GM18507 (cell line): ENCODE data around the gene NECTIN3.

Source experiments
- DNase-seq: peaks from one replicate; pipeline ENCODE4 v3.0.0; 2011; ENCODE audit warnings: low read depth; ENCODE audit not compliant: insufficient read length; ENCODE audit errors: extremely low spot score
- FAIRE-seq: peaks from 2 replicates; lab custom pipeline; 2011; peaks lifted over from hg19 to GRCh38; lab: Jason Lieb, UNC

The NECTIN3 gene

DNA sequence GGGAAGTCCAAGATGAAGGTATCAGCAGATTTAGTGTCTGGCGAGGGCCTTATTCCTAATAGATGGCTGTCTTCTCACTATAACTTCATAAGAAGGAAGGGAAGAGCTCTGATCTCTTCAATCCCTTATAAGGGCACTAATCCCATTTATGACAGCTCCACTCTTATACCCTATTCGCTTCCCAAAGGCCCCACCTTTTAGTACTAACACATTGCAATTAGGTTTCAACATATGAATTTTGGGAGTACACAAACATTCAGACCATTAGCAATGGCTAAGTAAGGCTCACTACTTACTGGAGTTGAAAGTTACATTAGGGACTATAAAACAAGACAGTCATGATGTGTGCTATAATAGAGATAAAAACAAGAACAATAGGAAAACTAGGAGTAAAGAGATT, 118.9 kb downstream of the NECTIN3 start:
- DNase-seq: no peak
- FAIRE-seq: no peak

GRCh38 chr3:111193472-111193871, 121.9 kb downstream of the NECTIN3 start:
- DNase-seq (no peak), FAIRE-seq (no peak)

- DNase-seq (no peak), FAIRE-seq (no peak)
These were observed 122.4 kb downstream of the NECTIN3 start for GRCh38 chr3:111194048-111194447.

DNA sequence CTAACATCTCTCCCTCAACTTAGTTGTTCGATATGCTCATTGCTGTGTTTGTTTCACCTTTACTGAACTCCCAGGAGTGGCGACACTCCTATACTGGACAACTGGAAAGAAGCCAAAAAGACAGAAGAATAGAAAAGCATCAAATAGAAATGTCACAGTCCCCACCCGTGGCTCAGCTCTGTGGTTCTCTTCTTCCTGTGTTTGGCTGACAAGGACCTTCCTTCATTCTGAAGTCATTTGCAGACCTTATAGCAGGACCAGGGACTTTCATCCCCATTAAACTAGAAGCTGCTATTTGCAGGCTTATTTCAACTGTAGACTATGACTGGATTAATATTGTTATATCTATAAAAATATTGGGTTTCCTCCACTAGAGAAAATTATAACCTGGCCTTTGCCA, 125.9 kb downstream of the NECTIN3 start:
- no peak for DNase-seq

DNA sequence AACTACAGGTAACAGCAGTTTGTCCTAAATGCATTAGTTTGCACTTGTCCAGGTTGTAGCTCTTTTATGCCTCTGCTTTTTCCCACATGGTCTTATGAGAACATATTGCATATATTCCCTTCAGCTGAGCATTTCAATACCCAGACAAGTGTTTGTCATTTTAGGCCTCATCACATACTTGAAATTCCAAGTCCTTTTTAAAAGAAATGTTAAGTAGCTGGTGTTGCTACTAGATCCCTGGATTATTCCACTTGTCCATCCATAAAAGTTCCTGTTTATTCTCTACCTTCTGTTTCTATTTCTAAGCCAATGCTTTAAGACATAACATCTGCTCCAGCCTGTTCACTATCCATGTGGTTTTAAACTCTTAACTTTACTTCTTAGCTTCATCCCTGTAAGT, 128.4 kb downstream of the NECTIN3 start:
- DNase-seq (no peak), FAIRE-seq (no peak)

More for the DNA sequence above, 125.9 kb downstream of the NECTIN3 start:
- FAIRE-seq: no peak

DNA sequence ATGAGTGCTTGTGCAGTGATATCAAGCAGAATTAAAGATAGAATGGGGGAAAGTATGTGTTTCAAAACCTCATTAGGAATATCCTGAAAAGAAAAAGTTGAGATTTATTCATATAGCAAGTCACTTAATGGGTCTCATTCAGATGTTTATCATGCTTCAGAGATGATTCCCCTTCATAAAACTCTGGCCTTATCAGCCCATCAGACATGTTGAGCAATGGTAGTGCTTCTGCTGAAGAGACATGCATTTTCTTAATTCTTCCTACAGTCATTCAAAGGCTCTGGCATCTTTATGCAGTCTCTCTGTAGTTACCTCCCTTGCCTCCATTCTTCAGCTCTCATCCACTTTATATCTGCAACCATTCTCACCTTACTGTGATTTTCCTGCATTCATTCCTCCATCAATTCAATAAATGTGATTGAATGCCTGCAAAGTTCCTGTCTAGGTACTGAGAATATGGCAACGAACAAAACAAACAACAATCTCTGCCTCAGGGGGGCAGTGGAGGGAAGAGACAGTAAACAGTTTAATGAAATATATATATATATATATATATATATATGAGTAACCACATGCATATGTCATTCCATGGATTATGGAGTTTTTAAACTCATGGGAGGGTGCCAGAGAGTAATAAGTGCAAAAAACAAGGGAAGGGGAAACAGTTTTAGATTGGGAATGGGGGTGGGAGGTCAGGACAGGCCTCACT, 138.5 kb downstream of the NECTIN3 start:
- DNase-seq (no peak), FAIRE-seq (no peak)

- FAIRE-seq: no peak
- DNase-seq: no peak
These were observed 139.4 kb downstream of the NECTIN3 start for GRCh38 chr3:111210866-111211564.

GRCh38 chr3:111212511-111212910, 140.9 kb downstream of the NECTIN3 start:
- DNase-seq (no peak), FAIRE-seq (no peak)

GRCh38 chr3:111215481-111215880, 143.9 kb downstream of the NECTIN3 start:
- FAIRE-seq: no peak
- DNase-seq: no peak

- no peak for DNase-seq
- FAIRE-seq: no peak
These were observed 147.0 kb downstream of the NECTIN3 start for GRCh38 chr3:111218615-111219014.

DNA sequence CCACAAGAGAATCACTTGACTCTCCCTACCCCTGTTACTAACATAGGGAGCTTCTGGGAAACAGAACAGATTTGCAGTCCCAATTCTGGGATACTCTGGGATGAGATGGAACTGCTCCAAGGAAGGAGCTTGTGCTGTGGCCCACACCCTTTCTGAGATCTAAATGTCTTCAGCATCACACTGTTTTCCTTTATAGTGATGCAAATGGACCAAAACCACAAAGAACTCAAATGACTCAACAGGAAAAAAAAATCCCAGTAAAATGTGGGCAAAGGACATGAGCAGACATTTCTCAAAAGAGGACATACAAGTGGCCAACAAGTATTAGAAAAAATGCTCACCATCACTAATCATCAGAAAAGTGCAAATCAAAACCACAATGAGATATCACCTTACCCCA, 155.6 kb downstream of the NECTIN3 start:
- FAIRE-seq (no peak), DNase-seq (no peak)

DNA sequence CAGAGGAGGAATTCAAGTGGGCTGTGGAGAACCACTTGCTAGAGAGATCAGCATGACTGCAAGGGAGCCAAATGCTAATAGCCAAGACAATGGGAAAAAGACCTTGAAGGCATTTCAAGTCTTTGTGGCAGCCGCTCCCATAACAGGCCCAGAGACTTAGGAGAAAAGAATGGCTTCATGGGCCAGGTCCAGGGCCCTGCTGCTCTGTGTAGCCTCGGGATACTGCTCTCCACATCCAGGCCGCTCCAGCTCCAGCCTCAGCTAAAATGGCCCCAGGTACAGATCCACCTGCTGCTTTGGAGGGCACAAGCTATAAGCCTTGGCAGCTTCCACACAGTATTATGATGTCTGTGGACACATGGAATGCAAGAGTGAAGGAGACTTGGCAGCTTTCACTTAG, 157.7 kb downstream of the NECTIN3 start:
- DNase-seq: no peak
- no peak for FAIRE-seq

- DNase-seq: no peak
- FAIRE-seq: no peak
These were observed 165.5 kb downstream of the NECTIN3 start for GRCh38 chr3:111236836-111237713.

DNA sequence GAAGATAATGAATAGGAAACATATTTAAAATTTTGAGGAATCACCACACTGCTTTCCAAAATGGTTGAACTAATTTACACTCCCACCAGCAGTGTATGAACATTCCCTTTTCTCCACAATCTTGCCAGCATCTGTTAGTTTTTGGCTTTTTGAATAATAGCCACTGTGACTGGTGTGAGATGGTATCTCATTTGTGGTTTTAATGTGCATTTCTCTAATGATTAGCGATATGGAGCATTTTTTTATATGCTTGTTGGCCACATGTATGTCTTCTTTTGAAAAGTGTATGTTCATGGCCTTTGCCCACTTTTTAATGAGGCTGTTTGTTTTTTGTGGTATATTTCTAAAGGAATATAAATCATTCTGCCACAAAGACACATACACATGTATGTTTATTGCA, 166.3 kb downstream of the NECTIN3 start:
- no peak for FAIRE-seq
- DNase-seq: no peak

- peak; percentile 69 for FAIRE-seq
These were observed 167.3 kb downstream of the NECTIN3 start for GRCh38 chr3:111238885-111239284.

DNA sequence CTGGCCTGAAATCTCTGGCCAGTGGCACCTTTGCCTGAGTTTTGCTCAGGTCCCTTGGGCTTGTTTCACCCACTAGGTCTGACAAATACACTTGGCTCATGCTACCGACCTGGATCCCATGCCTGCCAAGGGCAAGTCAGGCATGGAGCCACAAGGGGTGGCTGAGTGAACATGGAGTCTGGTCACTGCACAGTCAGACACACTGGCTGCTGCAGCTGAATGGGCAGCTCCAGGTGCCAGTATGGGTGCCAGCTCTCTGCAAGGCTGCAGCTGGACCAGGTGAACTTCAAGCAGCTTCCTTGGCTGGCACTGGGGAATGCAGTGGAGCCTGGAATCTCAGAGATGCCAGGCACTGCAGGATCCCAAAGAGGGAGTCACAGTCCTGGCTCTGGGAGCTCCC, 170.3 kb downstream of the NECTIN3 start:
- no peak for FAIRE-seq
- DNase-seq: no peak

More at GRCh38 chr3:111238885-111239284, 167.3 kb downstream of the NECTIN3 start:
- DNase-seq: peak; percentile 14
